ENCODE results near the gene COPS8. TPM values are rescaled to one million over a fixed set of nuclear protein-coding genes. Genes with fewer than 3 reads are reported as not detected.

Gene COPS8
- total RNA-seq, 2 experiments from 2014 or later = 39.9 to 42.8 TPM

GRCh38 chr2:237097911-237098702 is 12.4 kb downstream of the COPS8 start:
- DNase-seq (no peak), ATAC-seq (ENCODE audit: low read depth) (no peak)
- POLR2A ChIA-PET = no interaction called here
- H3K4me3 Mint-ChIP-seq = no peak overlapping the region
- H3K36me3 Mint-ChIP-seq = peaks cover 17% of the 10 kb centered on the region
- H3K27me3 Mint-ChIP-seq = no peaks in the 10 kb centered on the region
- no peaks in the 10 kb centered on the region for H3K9me3 Mint-ChIP-seq
- H3K27ac Mint-ChIP-seq = no peak overlapping the region
- H3K4me1 Mint-ChIP-seq = no peaks in the 10 kb centered on the region

DNA sequence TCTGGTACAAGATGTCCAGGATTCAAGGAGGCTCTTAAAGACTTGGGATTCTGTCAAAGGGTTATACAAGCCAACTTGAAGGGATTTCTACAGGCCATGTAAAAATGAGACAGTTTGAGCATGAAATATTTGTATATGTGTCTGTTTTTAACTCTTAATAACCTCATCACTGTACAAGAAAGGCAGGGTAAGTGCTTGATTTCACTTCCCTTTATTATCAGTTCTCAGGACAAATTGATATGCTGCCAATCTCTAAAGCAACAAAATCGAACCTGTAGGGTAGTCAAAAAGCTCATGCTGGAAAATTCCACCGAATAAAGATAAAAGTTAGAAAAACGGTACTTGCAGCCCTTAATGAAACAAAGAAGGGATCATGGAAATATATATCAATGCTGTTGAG is 14.1 kb downstream of the COPS8 start:
- POLR2A ChIA-PET = no interaction called here
- Mint-ChIP-seq H3K4me3 (no peak overlapping the region), H3K9me3 (no peaks in the 10 kb centered on the region), H3K27ac (no peak overlapping the region), H3K4me1 (no peaks in the 10 kb centered on the region), H3K36me3 (peaks cover 14% of the 10 kb centered on the region), H3K27me3 (no peaks in the 10 kb centered on the region)
- DNase-seq = no peak
- ATAC-seq (ENCODE audit: low read depth) = no peak

- no peaks in the 10 kb centered on the region for H3K4me1 Mint-ChIP-seq
- no peak for ATAC-seq (ENCODE audit: low read depth)
- no peaks in the 10 kb centered on the region for H3K9me3 Mint-ChIP-seq
- POLR2A ChIA-PET = interaction anchor here (0.6 kb wide), 1 partner anchor 16 kb away, joined by 3 read pairs; no protein-coding TSS in a partner anchor
- no peaks in the 10 kb centered on the region for H3K27me3 Mint-ChIP-seq
- peaks cover 14% of the 10 kb centered on the region for H3K36me3 Mint-ChIP-seq
- no peak overlapping the region for H3K27ac Mint-ChIP-seq
- H3K4me3 Mint-ChIP-seq = no peak overlapping the region
- DNase-seq = no peak
Observed at GRCh38 chr2:237101118-237101979, 15.7 kb downstream of the COPS8 start.

GRCh38 chr2:237102428-237102827 is 16.7 kb downstream of the COPS8 start:
- ATAC-seq (ENCODE audit: low read depth) (no peak), DNase-seq (no peak)
- H3K27me3 Mint-ChIP-seq = no peaks in the 10 kb centered on the region
- POLR2A ChIA-PET = no interaction called here
- H3K4me1 Mint-ChIP-seq = no peaks in the 10 kb centered on the region
- H3K9me3 Mint-ChIP-seq = no peaks in the 10 kb centered on the region
- H3K36me3 Mint-ChIP-seq = peaks cover 15% of the 10 kb centered on the region
- H3K4me3 Mint-ChIP-seq = no peak overlapping the region
- no peak overlapping the region for H3K27ac Mint-ChIP-seq

DNA sequence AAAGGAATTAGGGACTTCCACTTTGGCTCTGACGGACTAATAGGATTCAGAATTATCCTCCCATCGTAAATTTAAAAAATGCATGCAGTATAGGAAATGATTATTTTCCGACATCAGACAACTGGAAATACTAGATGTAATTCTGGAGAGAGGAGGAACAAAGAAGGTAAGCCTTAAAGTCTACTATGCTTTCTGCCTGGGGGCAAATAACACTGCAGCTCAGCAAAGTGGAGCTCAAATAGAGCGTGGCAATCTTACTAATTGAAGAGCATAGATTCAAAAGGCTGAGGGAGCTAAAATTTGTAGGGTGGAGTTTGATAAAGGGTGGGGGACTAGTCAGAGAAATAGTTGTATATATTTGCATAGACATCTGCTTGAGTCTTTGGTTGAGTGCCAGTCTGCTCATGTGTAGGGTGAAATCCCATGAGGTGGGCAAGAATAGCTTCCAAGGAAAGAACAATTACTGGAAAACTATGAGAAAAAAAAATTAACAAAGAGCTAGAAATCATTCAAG is 23.8 kb downstream of the COPS8 start:
- POLR2A ChIA-PET = no interaction called here
- peaks cover 12% of the 10 kb centered on the region for H3K36me3 Mint-ChIP-seq
- no peak overlapping the region for H3K4me3 Mint-ChIP-seq

DNA sequence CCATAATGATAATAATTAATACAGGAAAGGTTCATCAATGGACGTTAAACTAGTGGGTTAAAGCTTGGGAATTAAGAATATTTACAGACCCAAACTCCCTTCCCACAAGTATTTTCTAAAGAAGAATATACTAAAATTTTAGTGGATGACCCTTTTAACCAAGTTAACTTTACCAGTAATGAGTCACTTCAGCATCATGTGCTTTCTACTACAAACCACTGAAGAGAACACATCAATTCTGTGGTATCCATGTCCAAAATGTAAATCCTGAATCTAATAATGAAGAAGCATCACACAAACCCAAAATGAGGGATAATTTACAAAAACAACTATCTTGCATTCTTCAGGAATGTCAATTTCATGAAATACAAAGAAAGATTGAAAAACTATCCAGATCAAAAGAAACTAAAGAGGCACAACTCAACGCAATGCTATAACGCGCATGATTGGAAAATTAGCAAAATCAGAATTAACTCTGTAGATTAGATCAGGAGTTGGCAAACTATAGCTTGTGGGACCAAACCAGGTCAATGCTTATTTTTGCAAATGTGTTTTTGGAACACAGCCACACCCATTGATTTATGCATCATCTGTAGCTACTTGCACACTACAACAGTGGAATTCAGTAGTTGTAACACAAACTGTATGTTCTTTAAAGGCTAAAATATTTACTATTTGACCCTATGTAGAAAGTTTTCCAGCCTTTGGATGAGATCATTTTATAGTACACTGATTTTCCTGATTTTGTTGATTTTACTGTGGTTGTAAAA is 27.5 kb downstream of the COPS8 start:
- POLR2A ChIA-PET = no interaction called here
- Mint-ChIP-seq H3K27ac (no peak overlapping the region), H3K4me1 (no peaks in the 10 kb centered on the region), H3K9me3 (peaks cover 7% of the 10 kb centered on the region), H3K36me3 (peaks cover 8% of the 10 kb centered on the region), H3K4me3 (no peak overlapping the region), H3K27me3 (no peaks in the 10 kb centered on the region)
- no peak for DNase-seq
- no peak for ATAC-seq (ENCODE audit: low read depth)

More for the DNA sequence above, 23.8 kb downstream of the COPS8 start:
- DNase-seq = no peak
- no peak for ATAC-seq (ENCODE audit: low read depth)
- Mint-ChIP-seq H3K9me3 (peaks cover 7% of the 10 kb centered on the region), H3K4me1 (no peaks in the 10 kb centered on the region), H3K27ac (no peak overlapping the region), H3K27me3 (no peaks in the 10 kb centered on the region)

DNA sequence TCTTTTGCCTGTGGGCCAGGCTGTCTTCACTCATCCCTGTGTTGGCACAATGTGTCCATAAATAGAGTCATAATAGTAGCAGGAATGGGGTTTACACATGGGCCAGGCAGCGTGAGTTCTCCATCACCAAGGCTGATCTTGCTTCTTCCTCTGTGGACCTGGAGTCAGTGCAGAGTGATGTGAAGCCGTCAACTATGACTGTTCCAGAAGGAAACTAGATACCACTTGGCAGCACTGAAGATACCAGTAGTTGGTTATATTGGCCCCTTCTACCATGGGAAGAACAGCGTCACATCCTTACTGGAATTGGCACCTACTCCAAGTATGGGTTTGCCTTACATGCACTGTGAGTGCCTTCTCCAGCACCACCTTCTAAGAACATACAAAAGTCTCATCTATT is 30.2 kb downstream of the COPS8 start:
- no peaks in the 10 kb centered on the region for H3K4me1 Mint-ChIP-seq
- DNase-seq (no peak), ATAC-seq (ENCODE audit: low read depth) (no peak)
- H3K4me3 Mint-ChIP-seq = no peak overlapping the region
- no peaks in the 10 kb centered on the region for H3K36me3 Mint-ChIP-seq
- H3K27me3 Mint-ChIP-seq = no peaks in the 10 kb centered on the region
- H3K9me3 Mint-ChIP-seq = no peaks in the 10 kb centered on the region
- POLR2A ChIA-PET = no interaction called here
- no peak overlapping the region for H3K27ac Mint-ChIP-seq

DNA sequence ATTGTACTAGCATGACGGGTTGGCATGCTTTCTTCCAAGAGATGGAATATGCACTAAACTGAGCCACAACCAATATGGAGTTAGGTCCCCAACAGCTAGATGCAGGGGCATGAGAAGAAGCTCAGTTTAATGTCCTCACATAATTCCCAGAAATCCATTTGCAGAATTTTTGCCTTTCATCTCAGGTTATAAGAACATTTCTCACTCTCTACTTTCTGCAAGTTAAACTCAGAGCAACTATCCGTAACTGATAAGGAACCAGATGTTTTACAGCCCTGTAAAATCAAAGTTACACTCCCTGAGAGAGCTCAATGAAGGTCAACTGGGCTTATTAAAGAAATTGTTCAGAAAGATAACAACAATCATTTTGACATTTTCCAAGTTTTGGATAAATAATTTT is 30.7 kb downstream of the COPS8 start:
- H3K27ac Mint-ChIP-seq = no peak overlapping the region
- H3K9me3 Mint-ChIP-seq = no peaks in the 10 kb centered on the region
- no peaks in the 10 kb centered on the region for H3K4me1 Mint-ChIP-seq
- H3K36me3 Mint-ChIP-seq = no peaks in the 10 kb centered on the region
- POLR2A ChIA-PET = no interaction called here
- no peaks in the 10 kb centered on the region for H3K27me3 Mint-ChIP-seq
- no peak overlapping the region for H3K4me3 Mint-ChIP-seq
- no peak for ATAC-seq (ENCODE audit: low read depth)
- no peak for DNase-seq

DNA sequence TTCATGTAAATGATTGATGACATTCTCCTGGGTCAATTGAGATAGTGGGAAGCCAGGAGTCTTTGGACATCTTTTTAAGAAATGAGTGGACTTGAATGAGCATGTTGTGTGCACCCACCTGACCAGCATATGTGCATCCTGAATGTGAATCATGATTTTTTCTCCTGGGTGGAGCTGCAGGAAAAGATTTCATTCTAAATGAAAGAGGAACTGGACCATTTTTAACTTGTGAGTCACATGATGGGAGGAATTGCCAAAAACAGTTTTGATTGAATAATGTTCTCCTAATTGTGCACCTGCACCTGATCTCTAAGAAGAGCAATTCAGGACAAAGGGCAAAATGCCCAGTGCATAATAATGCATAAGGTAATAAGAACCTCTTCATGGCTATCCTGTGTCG is 32.3 kb downstream of the COPS8 start:
- peaks cover 3% of the 10 kb centered on the region for H3K4me1 Mint-ChIP-seq
- no peak for DNase-seq
- no peak for ATAC-seq (ENCODE audit: low read depth)
- POLR2A ChIA-PET = no interaction called here
- no peak overlapping the region for H3K4me3 Mint-ChIP-seq
- no peak overlapping the region for H3K27ac Mint-ChIP-seq
- no peaks in the 10 kb centered on the region for H3K36me3 Mint-ChIP-seq
- H3K27me3 Mint-ChIP-seq = no peaks in the 10 kb centered on the region
- H3K9me3 Mint-ChIP-seq = no peaks in the 10 kb centered on the region

GRCh38 chr2:237118561-237119155 is 33.0 kb downstream of the COPS8 start:
- H3K36me3 Mint-ChIP-seq = no peaks in the 10 kb centered on the region
- POLR2A ChIA-PET = no interaction called here
- peaks cover 3% of the 10 kb centered on the region for H3K4me1 Mint-ChIP-seq
- no peaks in the 10 kb centered on the region for H3K27me3 Mint-ChIP-seq
- no peaks in the 10 kb centered on the region for H3K9me3 Mint-ChIP-seq
- no peak for ATAC-seq (ENCODE audit: low read depth)
- H3K27ac Mint-ChIP-seq = no peak overlapping the region
- H3K4me3 Mint-ChIP-seq = no peak overlapping the region
- no peak for DNase-seq

GRCh38 chr2:237120916-237121315 is 35.2 kb downstream of the COPS8 start:
- H3K4me1 Mint-ChIP-seq = peaks cover 3% of the 10 kb centered on the region
- DNase-seq (no peak), ATAC-seq (ENCODE audit: low read depth) (no peak)
- H3K9me3 Mint-ChIP-seq = no peaks in the 10 kb centered on the region
- H3K4me3 Mint-ChIP-seq = no peak overlapping the region
- no peaks in the 10 kb centered on the region for H3K36me3 Mint-ChIP-seq
- H3K27me3 Mint-ChIP-seq = no peaks in the 10 kb centered on the region
- POLR2A ChIA-PET = interaction anchor here (0.6 kb wide), 1 partner anchor 450 kb away, joined by 5 read pairs; no protein-coding TSS in a partner anchor
- H3K27ac Mint-ChIP-seq = no peak overlapping the region

GRCh38 chr2:237121321-237121720 is 35.6 kb downstream of the COPS8 start:
- no peak overlapping the region for H3K27ac Mint-ChIP-seq
- H3K4me1 Mint-ChIP-seq = peaks cover 3% of the 10 kb centered on the region
- H3K9me3 Mint-ChIP-seq = no peaks in the 10 kb centered on the region
- POLR2A ChIA-PET = no interaction called here
- ATAC-seq (ENCODE audit: low read depth) (no peak), DNase-seq (no peak)
- H3K36me3 Mint-ChIP-seq = no peaks in the 10 kb centered on the region
- no peak overlapping the region for H3K4me3 Mint-ChIP-seq
- no peaks in the 10 kb centered on the region for H3K27me3 Mint-ChIP-seq

- POLR2A ChIA-PET = no interaction called here
- ATAC-seq (ENCODE audit: low read depth) (peak; percentile 80), DNase-seq (peak; percentile 50)
- Mint-ChIP-seq H3K4me1 (peaks cover 3% of the 10 kb centered on the region), H3K4me3 (no peak overlapping the region), H3K27me3 (no peaks in the 10 kb centered on the region), H3K27ac (no peak overlapping the region), H3K9me3 (no peaks in the 10 kb centered on the region), H3K36me3 (no peaks in the 10 kb centered on the region)
Observed at GRCh38 chr2:237122214-237122666, 36.6 kb downstream of the COPS8 start.

All from activated naive CD8-positive, alpha-beta T cell treated with anti-CD3 and anti-CD28 coated beads, Interleukin-2, amount 10 ng/mL, durations not matched to agents 7 days and 5 days (primary cell).